NCI-H748 (cell line): ENCODE data around the gene INHBC.
"Not testable (repeated sequence)": the region's sequence is repeated elsewhere in the genome, so short reads cannot be mapped to it uniquely, and the experiment has no call there.

Experiments used
- DNase-seq: peaks from one replicate; lab custom pipeline; 2025; ENCODE audit not compliant: unreplicated experiment; lab: John Stamatoyannopoulos, UW

INHBC gene

DNA sequence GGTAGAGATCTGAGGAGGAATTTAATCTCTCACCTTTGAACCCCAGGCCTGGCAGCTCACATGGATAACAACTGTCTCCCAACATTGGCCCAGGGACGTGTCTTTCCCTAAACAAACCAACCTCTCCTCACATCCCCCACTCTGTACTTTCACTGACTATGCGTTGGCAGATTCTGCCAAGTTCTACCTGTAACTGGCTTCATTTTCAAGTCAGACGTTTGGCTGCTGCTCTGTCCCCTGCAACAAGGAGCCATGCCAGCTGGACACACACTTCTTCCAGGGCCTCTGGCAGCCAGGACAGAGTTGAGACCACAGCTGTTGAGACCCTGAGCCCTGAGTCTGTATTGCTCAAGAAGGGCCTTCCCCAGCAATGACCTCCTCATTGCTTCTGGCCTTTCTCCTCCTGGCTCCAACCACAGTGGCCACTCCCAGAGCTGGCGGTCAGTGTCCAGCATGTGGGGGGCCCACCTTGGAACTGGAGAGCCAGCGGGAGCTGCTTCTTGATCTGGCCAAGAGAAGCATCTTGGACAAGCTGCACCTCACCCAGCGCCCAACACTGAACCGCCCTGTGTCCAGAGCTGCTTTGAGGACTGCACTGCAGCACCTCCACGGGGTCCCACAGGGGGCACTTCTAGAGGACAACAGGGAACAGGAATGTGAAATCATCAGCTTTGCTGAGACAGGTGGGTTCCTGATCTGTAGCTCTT is at the start of gene INHBC:
TSS of gene INHBC (plus strand) at position 268 of the 707 bp plus-strand sequence. CDS start at position 371, 103 bp downstream.
- DNase-seq = no peak

- DNase-seq = no peak
Observed at GRCh38 chr12:57385586-57385985, 49.0 kb upstream of the INHBC start.

DNA sequence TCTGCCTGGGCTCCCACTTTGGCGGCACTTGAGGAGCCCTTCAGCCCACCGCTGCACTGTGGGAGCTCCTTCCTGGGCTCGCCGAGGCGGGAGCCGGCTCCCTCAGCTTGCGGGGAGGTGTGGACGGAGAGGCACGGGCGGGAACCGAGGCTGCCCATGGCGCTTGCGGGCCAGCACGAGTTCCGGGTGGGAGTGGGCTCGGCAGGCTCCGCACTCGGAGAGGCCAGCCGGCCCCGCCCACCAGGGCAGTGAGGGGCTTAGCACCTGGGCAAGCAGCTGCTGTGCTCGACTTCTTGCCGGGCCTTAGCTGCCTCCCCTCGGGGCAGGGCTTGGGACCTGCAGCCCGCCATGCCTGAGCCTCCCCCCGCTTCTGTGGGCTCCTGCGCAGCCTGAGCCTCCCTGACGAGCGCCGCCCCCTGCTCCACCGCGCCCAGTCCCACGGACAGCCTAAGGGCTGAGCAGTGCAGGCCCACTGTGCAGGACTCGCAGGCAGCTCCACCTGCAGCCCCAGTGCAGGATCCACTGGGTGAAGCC is 48.3 kb upstream of the INHBC start:
- DNase-seq = no peak

DNA sequence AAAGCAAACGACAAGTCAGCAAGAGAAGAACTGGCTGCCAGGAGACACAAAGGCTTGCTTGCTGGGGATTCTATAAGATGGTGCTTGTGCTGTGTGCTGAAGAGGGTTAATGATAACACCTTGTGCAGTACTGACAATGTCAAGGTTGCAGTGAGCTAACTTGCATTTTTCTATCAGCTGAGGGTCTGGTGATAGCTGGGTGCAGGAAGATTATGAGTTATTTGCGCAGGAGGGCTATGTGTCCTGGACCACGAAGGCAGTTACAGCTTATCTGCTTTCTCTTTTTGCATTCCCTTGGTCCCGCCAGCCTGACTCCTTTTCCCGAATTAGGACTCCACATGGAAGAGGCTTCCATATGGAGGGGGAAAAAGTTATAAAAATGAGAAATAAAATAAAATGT is 46.2 kb upstream of the INHBC start:
- DNase-seq = no peak

DNA sequence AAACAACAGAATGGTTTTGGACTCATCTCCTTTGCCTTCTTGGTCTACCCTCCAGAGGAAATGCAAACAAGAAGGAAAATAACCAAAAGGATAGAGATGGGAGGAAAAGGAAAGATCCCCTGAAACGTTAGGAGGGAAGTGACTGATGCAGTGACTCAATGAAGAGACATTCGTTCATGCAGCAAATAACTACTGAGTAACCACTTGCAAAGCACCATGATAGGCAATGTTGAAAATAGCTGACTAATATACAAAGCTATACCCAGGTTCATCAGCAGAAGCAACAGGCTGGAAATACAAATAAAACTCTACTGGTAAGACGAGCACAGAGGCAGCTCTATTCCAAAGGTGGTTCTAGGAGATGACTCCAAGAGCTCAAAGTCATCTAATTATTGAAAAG is 45.6 kb upstream of the INHBC start:
- no peak for DNase-seq

GRCh38 chr12:57390174-57390573 is 44.4 kb upstream of the INHBC start:
- DNase-seq = no peak

DNA sequence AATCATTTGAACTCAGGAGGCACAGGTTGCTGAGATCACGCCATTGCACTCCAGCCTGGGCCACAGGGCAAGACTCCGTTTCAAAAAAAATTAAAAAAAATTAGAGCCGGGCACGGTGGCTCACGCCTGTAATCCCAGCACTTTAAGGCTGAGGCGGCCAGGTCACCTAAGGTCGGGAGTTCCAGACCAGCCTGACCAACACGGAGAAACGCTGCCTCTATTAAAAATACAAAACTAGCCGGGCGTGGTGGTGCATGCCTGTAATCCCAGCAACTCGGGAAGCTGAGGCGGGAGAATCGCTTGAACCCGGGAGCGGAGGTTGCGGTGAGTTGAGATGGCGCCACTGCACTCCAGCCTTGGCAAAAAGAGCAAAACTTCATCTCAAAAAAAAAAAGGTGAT is 39.5 kb upstream of the INHBC start:
- DNase-seq = no peak

GRCh38 chr12:57397441-57397840 is 37.1 kb upstream of the INHBC start:
- DNase-seq = no peak

GRCh38 chr12:57399718-57400463 is 34.7 kb upstream of the INHBC start:
- not testable (repeated sequence) for DNase-seq

DNA sequence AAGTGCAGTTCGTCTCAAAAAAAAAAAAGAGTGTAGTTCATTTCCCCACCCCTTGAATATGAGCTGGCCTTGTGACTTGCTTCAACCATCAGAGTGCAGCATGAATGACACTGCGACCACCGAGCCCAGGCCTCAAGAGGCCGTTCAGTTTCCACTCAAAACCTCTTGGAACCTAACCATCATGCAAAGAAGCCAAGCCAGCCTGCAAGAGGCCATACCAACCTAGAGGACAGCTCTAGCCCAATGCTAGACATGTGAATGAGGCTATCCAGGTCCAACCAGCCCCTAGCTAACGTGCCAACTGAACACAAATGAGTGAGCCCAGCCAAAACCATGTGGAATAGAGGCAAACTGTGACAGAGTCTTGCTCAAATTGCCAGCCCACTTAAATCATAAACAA is 33.4 kb upstream of the INHBC start:
- DNase-seq = no peak

DNA sequence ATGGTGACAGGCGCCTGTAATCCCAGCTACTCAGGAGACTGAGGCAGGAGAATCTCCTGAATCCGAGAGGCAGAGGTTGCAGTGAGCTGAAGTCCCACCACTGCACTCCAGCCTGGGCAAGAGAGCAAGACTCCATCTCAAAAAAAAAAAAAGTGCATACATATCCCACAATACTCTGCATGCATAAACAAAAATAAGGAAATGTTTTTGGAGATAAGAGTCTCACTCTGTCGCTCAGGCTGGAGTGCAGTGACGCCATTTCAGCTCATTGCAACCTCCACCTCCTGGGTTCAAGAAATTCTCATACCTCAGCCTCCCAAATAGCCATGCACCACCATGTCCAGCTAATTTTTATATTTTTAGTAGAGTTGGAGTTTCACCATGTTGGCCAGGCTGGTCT is 32.4 kb upstream of the INHBC start:
- not testable (repeated sequence) for DNase-seq

GRCh38 chr12:57404966-57405640 is 29.5 kb upstream of the INHBC start:
- DNase-seq = no peak

DNA sequence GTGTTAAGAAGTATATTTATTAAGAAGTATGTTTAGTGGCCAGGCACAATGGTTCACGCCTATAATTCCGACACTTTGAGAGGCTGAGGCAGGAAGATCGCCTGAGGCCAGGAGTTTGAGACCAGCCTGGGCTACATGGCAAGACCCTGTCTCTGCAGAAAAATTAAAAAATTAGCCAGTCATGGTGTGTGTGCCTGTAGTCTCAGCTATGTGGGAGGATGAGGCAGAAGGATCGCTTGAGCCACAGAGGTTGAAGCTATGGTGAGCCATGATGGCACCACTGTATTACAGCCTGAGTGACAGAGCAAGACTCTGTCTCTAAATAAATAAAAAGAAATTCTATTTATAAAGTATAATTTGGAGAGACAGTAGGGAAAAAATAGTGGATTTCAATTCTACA is 24.1 kb upstream of the INHBC start:
- no peak for DNase-seq

DNA sequence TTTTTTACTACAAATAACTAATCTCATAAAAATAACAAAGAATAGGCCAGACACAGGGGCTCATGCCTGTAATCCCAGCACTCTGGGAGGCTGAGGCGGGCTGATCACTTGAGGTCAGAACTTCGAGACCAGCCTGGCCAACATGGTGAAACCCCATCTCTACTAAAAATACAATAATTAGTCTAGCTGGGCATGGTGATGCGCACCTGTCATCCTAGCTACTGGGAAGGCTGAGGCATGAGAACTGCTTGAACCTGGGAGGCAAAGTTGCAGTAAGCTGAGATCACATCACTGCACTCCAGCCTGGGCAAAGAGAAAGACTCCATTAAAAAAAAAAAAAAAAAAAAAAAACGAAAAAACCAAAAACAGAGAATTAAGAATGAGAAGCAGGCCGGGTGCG is 20.4 kb upstream of the INHBC start:
- DNase-seq = not testable (repeated sequence)

DNA sequence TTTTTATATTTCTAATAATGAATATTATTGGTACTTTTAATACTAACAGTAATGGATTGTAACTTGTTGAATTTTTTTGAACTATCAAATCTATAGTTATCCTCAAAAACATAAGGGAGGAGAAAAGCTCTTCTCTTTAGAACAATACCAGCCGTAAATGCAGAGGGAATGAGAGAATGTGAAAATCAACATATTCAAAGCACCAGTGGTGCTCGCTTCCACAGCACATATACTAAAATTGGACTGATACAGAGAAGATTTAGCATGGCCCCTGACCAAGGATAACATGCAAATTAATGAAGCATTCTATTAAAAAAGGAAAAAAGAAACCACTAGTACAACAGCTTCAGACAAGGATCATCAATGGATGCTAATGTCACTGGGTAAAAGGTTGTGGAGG is 19.5 kb upstream of the INHBC start:
- DNase-seq = no peak

DNA sequence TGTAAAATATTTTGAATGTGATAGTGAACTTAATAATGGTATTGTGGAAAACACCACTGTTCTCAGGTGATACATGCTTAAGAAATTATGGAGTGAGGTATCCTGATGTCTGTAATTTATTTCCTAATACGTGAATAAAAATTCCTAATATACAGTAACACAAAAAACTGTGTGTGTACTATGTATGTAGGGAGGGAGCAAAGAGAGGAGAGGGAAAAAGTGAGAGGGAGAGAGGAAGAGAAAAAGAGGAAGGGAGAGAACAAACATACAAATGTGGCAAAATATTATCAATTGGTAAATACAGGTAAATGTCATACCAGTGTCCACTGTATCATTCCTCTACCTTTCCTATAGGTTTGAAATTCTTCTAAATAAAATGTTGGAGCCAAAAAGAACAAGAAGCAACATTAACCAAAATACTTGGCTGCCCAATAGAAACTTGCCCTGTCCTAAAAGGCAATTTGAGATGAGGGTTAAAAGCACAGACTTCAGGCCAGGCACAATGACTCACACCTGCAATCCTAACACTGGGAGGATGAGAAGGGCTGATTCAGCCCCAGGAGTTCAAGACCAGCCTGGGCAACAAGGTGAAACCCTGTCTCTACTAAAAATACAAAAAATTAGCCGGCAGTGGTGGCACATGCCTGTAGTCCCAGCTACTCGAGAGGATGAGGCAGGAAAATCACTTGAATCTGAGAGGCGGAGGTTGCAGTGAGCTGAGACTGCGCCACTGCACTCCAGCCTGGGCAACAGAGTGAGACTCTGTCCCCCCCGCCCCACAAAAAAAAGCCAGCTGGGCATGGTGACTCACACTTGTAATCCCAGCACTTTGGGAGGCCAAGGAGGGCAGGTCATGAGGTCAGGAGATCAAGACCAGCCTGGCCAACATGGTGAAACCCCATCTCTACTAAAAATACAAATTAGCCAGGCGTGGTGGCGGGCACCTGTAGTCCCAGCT is 18.3 kb upstream of the INHBC start:
- no peak for DNase-seq

- no peak for DNase-seq
Observed at GRCh38 chr12:57418255-57418654, 16.3 kb upstream of the INHBC start.

DNA sequence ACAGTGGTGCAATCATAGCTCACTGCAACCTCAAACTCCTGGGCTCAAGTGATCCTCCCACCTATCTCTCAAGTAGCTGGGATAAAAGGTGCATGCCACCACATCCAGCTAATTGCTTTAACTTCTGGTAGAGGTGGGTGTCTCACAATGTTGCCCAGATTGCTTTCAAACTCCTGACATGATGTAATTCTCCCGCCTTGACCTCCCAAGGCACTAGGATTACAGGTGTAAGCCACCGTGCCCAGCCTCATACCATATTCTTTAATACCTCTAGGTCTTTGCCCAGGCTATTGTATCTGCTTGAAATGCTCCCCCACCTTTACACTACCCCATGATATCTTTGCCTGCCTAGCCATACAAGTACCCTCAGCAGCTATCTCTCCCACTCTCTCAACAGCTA is 15.1 kb upstream of the INHBC start:
- no peak for DNase-seq

GRCh38 chr12:57420482-57420881 is 14.1 kb upstream of the INHBC start:
- no peak for DNase-seq

DNA sequence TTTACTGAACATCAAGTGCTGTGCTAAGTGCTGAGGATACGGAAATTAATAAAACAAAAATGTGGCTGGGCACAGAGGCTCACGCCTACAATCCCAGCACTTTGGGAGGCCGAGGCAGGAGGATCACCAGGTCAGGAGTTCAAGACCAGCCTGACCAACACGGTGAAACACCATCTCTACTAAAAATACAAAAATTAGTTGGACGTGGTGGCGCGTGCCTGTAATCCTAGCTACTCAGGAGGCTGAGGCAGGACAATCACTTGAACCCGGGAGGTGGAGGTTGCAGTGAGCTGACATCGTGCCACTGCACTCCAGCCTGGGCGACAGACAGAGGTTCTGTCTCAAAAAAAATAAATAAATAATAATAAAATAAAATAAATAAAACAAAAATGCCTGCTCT is 7.6 kb upstream of the INHBC start:
- not testable (repeated sequence) for DNase-seq

GRCh38 chr12:57428965-57429364 is 5.6 kb upstream of the INHBC start:
- DNase-seq = no peak
